SJSA1 (cell line): ENCODE measurements around the gene ATP8B3. TPM values are rescaled to one million over a fixed set of nuclear protein-coding genes. Genes with fewer than 3 reads are reported as not detected.
A peak's percentile ranks its signal among the peaks of the same experiment; 100 is the strongest.

Experiments used
- DNase-seq, 2 experiments: peaks; one replicate each; pipeline ENCODE4 v3.0.0-alpha.2; 2015 to 2020; ENCODE audit warnings: low spot score in 2 of 2, low read depth in 1 of 2
- H3K27ac ChIP-seq: fragments of 250-450 bp; sonication (Bioruptor Pico); 2 replicates; pipeline ENCODE4 v1.5.1; 2020; ENCODE audit warnings: mild to moderate bottlenecking, moderate library complexity
- H3K27me3 ChIP-seq: fragments of 250-450 bp; sonication (Bioruptor Pico); replicated peaks from 2 replicates; pipeline ENCODE4 v1.5.1; 2020; ENCODE audit warnings: mild to moderate bottlenecking, moderate library complexity
- H3K36me3 ChIP-seq: fragments of 250-450 bp; sonication (Bioruptor Pico); 2 replicates; pipeline ENCODE4 v1.5.1; 2020; ENCODE audit warnings: mild to moderate bottlenecking
- H3K4me1 ChIP-seq: fragments of 250-450 bp; sonication (Bioruptor Pico); replicated peaks from 2 replicates; pipeline ENCODE4 v1.6.1; 2021; ENCODE audit warnings: mild to moderate bottlenecking
- H3K4me3 ChIP-seq: fragments of 250-450 bp; sonication (Bioruptor Pico); 2 replicates; pipeline ENCODE4 v1.5.1; 2020; ENCODE audit warnings: mild to moderate bottlenecking
- H3K9me3 ChIP-seq: fragments of 250-450 bp; sonication (Bioruptor Pico); replicated peaks from 2 replicates; pipeline ENCODE4 v1.5.1; 2020; ENCODE audit warnings: mild to moderate bottlenecking
- total RNA-seq: library from RNA; depleted of rRNA; stranded (reverse); fragments of >200 nt; shearing (Covaris generic); gene quantifications from 2 replicates; pipeline ENCODE4 v1.2.3, GENCODE V29; 2014

ATP8B3 gene
- total RNA-seq, 1 experiment from 2014 or later, result 3.8 TPM

- no peaks in the 10 kb centered on the region for H3K27me3 ChIP-seq
- H3K4me1 ChIP-seq, result peaks cover 24% of the 10 kb centered on the region
- no peak for DNase-seq
- no peak overlapping the region for H3K4me3 ChIP-seq
- no peaks in the 10 kb centered on the region for H3K9me3 ChIP-seq
- H3K36me3 ChIP-seq, result peaks cover 11% of the 10 kb centered on the region; the same call in 1 of the 2 replicates
- H3K27ac ChIP-seq, result no peak overlapping the region
Observed at GRCh38 chr19:1854542-1855039, 42.5 kb upstream of the ATP8B3 start.

DNA sequence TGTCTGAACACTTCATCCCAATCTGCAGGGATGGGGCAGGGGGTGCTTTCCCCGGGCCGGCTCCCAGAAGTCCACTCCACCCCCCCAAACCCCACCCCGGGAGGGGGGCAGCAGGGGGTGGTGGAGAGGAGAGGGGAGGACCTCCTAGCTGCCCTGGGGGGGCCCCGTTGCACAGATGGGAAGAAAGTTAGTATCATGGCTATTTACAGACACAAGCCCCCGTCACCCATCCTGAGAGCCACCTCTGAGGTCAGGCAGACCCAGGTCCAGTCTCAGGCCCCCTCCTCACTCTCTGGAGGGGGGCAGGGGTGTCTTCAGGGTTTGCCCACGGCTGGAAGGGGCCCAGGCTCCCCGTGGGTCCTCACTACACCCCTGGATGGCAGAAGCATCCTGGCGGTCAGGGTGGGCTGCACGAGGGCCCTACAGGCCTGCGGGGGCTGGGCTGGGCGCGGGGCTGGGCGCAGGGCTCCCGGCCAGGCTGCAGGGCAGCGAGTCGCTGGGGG is 42.0 kb upstream of the ATP8B3 start:
- DNase-seq, result no peak
- Histone ChIP-seq H3K4me3 (no peak overlapping the region), H3K9me3 (no peaks in the 10 kb centered on the region), H3K27me3 (no peaks in the 10 kb centered on the region), H3K4me1 (peaks cover 24% of the 10 kb centered on the region), H3K27ac (no peak overlapping the region), H3K36me3 (peaks cover 11% of the 10 kb centered on the region; the same call in 1 of the 2 replicates)

GRCh38 chr19:1853295-1854038 is 41.4 kb upstream of the ATP8B3 start:
- H3K9me3 ChIP-seq, result no peaks in the 10 kb centered on the region
- DNase-seq, result peak; percentile 80 to 85
- peaks cover 24% of the 10 kb centered on the region for H3K4me1 ChIP-seq
- H3K36me3 ChIP-seq, result peaks cover 12% of the 10 kb centered on the region
- H3K27me3 ChIP-seq, result no peaks in the 10 kb centered on the region
- H3K4me3 ChIP-seq, result no peak overlapping the region
- peak overlapping the region; percentile 61 for H3K27ac ChIP-seq

DNA sequence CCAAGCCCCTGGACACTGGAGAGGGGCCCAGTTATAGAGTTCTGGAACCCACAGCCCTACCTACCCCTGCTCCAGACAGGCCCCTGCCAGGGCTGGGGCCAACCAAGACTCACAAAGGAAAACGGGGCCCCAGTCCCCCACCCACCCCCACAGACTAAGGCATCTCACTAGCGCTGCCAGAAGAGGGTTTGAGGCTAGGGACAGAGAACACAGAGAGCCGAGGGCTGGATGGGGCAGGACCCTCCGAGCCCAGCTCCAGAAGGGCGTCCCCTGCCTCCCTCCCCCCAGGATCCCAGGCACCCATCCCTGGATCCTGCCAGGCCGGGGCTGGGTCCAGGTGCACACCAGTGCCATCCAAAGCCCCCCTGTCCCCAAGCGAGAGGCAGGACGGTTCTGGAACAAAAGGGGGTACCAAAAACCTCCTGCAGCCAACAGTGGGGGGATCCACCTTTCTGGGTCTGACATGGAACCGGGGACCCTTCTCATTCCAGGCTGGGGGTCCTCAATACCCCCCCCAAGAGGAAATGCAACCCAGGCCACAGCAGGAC is 40.6 kb upstream of the ATP8B3 start:
- Histone ChIP-seq H3K27ac (no peak overlapping the region), H3K4me1 (peaks cover 24% of the 10 kb centered on the region), H3K27me3 (no peaks in the 10 kb centered on the region), H3K9me3 (no peaks in the 10 kb centered on the region), H3K36me3 (peaks cover 20% of the 10 kb centered on the region), H3K4me3 (no peak overlapping the region)
- DNase-seq, result no peak

- DNase-seq, result no peak
- Histone ChIP-seq H3K27ac (no peak overlapping the region), H3K36me3 (peaks cover 26% of the 10 kb centered on the region), H3K9me3 (no peaks in the 10 kb centered on the region), H3K27me3 (no peaks in the 10 kb centered on the region), H3K4me1 (peaks cover 29% of the 10 kb centered on the region), H3K4me3 (no peak overlapping the region)
Observed at GRCh38 chr19:1851654-1852580, 39.8 kb upstream of the ATP8B3 start.

DNA sequence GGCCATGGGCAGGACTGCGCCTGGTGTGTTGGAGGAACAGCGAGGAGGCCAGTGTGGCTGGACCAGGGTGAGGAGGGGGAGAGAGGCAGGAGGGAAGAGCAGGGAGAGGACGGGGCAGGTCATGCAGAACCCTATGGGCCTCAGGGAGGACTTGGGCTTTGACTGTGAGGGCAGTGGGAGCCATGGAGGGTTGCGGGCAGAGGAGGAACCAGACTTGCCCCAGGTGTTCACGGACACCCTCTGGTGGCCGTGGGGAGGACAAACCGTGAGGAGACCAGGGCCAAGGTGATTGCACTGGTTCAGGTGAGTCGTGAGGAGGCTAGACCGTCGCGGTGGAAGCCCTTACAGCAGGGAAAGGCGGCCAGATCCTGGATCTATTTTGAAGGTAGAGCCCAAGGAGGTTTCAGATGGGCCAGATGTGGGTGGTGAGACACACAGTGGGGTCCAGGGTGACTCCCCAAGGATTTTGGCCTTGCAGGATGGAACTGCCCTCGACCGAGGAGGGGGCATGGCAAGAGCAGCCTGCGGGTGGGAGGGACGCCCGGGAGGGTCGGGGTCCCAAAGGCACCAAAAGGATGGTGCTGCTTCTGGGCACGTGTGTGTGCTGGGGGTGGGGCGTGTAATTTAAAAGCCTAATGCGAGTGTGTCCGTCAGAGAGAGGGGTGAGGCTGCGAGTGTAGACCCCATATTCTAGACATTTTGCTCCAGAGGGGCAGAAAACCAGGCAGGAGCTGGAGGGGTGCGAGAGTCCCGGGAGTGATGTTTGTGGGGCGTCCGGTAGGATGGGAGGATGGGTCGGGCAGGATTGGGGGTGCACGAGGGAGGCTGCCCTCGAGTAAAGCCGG is 39.0 kb upstream of the ATP8B3 start:
- no peak for DNase-seq
- Histone ChIP-seq H3K27ac (no peak overlapping the region), H3K36me3 (peaks cover 34% of the 10 kb centered on the region), H3K27me3 (no peaks in the 10 kb centered on the region), H3K9me3 (no peaks in the 10 kb centered on the region), H3K4me1 (peaks cover 37% of the 10 kb centered on the region), H3K4me3 (no peak overlapping the region)

DNA sequence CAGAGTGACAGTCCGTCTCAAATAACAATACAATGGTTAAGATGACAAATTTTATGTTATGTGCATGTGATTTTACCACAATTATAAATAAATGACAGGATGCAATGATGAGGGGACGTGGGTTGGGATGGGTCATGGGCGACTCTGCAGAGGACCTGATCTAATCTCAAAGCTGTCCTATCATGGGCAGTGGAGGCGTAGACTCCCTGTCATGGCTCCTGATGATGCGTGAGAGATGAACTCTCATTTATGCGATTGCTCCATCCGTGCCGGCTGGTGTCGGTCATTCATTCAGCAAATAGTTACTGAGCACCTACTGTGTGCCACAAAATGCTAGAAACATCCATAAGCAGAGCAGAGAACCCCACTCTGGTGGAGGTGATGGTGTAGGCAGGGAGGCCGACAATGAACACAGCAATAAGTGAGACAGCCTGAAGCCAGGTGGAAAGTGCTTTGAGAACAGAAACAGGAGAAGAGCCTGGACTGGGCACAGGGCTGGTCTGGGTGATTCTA is 37.9 kb upstream of the ATP8B3 start:
- Histone ChIP-seq H3K4me3 (no peak overlapping the region), H3K9me3 (no peaks in the 10 kb centered on the region), H3K4me1 (peaks cover 28% of the 10 kb centered on the region), H3K36me3 (peaks cover 44% of the 10 kb centered on the region), H3K27me3 (no peaks in the 10 kb centered on the region), H3K27ac (no peak overlapping the region)
- DNase-seq, result no peak

DNA sequence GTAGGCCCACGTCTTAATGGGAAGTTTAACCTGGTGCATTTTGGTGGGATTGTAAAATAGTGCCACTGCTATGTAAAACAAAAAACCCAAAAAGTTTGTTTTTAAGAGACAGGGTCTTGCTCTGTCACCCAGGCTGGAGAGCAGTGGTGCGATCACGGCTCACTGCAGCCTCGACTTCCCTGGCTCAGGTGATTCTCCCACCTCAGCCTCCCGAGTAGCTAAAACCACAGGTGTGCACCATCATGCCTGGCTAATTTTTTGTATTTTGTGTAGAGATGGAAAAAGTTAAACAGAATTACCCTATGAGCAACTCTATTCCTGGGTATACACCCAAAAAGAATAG is 37.0 kb upstream of the ATP8B3 start:
- DNase-seq, result no peak
- Histone ChIP-seq H3K9me3 (no peaks in the 10 kb centered on the region), H3K27ac (no peak overlapping the region), H3K27me3 (no peaks in the 10 kb centered on the region), H3K36me3 (peaks cover 46% of the 10 kb centered on the region), H3K4me3 (peak overlapping the region; percentile 92; the same call in 1 of the 2 replicates), H3K4me1 (peaks cover 24% of the 10 kb centered on the region)

- Histone ChIP-seq H3K4me1 (peaks cover 23% of the 10 kb centered on the region), H3K9me3 (no peaks in the 10 kb centered on the region), H3K27ac (peak within 1 kb of the TSS; percentile 100), H3K36me3 (peaks cover 49% of the 10 kb centered on the region), H3K27me3 (no peaks in the 10 kb centered on the region), H3K4me3 (peak within 1 kb of the TSS; percentile 92)
- peak; percentile 92 to 99 for DNase-seq
Observed at GRCh38 chr19:1848399-1849131, 36.5 kb upstream of the ATP8B3 start, which contains the start of gene REXO1. REXO1 (minus strand) TSS chr19:1848483; CDS start chr19:1848358, 125 bp downstream.

- peak; percentile 55 to 79 for DNase-seq
- peaks cover 51% of the 10 kb centered on the region for H3K36me3 ChIP-seq
- peaks cover 15% of the 10 kb centered on the region for H3K4me1 ChIP-seq
- H3K27ac ChIP-seq, result peak overlapping the region; percentile 100
- H3K9me3 ChIP-seq, result no peaks in the 10 kb centered on the region
- no peaks in the 10 kb centered on the region for H3K27me3 ChIP-seq
- peak overlapping the region; percentile 92 for H3K4me3 ChIP-seq
Observed at GRCh38 chr19:1847684-1848398, 35.8 kb upstream of the ATP8B3 start.

- H3K36me3 ChIP-seq, result peaks cover 49% of the 10 kb centered on the region
- no peaks in the 10 kb centered on the region for H3K9me3 ChIP-seq
- peak overlapping the region; percentile 100 for H3K27ac ChIP-seq
- no peak for DNase-seq
- H3K27me3 ChIP-seq, result no peaks in the 10 kb centered on the region
- H3K4me3 ChIP-seq, result peak overlapping the region; percentile 92
- peaks cover 15% of the 10 kb centered on the region for H3K4me1 ChIP-seq
Observed at GRCh38 chr19:1847348-1847683, 35.2 kb upstream of the ATP8B3 start.
